Uterus (tissue), 4 donors: Measurements from ENCODE around the gene EML1. TPM values are rescaled to one million over a fixed set of nuclear protein-coding genes. Genes with fewer than 3 reads are reported as not detected.

Experiments
- DNase-seq, 2 donors: peaks; one replicate each; pipeline ENCODE4 v3.0.0-alpha.2; 2019 to 2020
- H3K27ac ChIP-seq, 2 donors: fragments of 200-600 bp; sonication (generic); 1 replicate in 1 of 2; 2 replicates in 1 of 2; pipeline ENCODE4 v1.5.1; 2016 to 2018
- H3K27me3 ChIP-seq, 2 donors: fragments of 200-600 bp; sonication (generic); one replicate each; pipeline ENCODE4 v1.5.1; 2018 to 2019; ENCODE audit warnings: control low read depth in 1 of 2
- H3K36me3 ChIP-seq, 2 donors: fragments of 200-600 bp; sonication (generic); one replicate each; pipeline ENCODE4 v1.5.1; 2019; ENCODE audit warnings: control low read depth in 1 of 2
- H3K4me1 ChIP-seq, 2 donors: fragments of 200-600 bp; sonication (generic); one replicate each; pipeline ENCODE4 v1.5.1; 2018 to 2019; ENCODE audit warnings: control low read depth in 1 of 2
- H3K4me3 ChIP-seq, 2 donors: fragments of 200-600 bp; sonication (generic); 1 replicate in 1 of 2; 2 replicates in 1 of 2; pipeline ENCODE4 v1.5.1; 2018 to 2019; ENCODE audit warnings: mild to moderate bottlenecking in 1 of 2
- H3K9me3 ChIP-seq, 2 donors: fragments of 200-600 bp; sonication (generic); one replicate each; pipeline ENCODE4 v1.5.1; 2019; ENCODE audit warnings: control low read depth in 1 of 2
- CTCF ChIP-seq, 4 experiments: fragments of 200-600 bp in 2 of 4; fragments of 450-650 bp in 2 of 4; sonication (generic) in 2 of 4; IDR thresholded peaks; one replicate each; pipeline ENCODE4 v1.5.1; 2016 to 2019; ENCODE audit warnings: antibody characterized with exemption in 4 of 4, mild to moderate bottlenecking in 2 of 4, moderate library complexity in 1 of 4
- POLR2A ChIP-seq, 2 donors: fragments of 450-650 bp; IDR thresholded peaks; one replicate each; pipeline ENCODE4 v1.6.1; 2016; ENCODE audit warnings: antibody characterized with exemption in 2 of 2, mild to moderate bottlenecking in 1 of 2, moderate library complexity in 1 of 2
- intact Hi-C: fragments of 100-400 bp; cut with DNase I; formaldehyde crosslinking; loops from one replicate; pipeline ENCODE4 v1.15.1; 2023; ENCODE audit warnings: low total_unique reads
- total RNA-seq, 4 donors: library from RNA; depleted of rRNA in 3 of 4; stranded (reverse); fragments of >200 nt in 3 of 4; gene quantifications; one replicate each; pipeline versions ENCODE4 v1.1.0 to v1.2.4, GENCODE V29; 2014 to 2023
- donor health status: DM: yes; HTN: yes; CAD: no.

The EML1 gene
- total RNA-seq, 4 donors from 2014 or later, result 51.4 to 184 (median 84.4) TPM

- H3K27me3 ChIP-seq, result no peaks in the 10 kb centered on the region
- no peak for DNase-seq
- intact Hi-C loops, result no loop called here
- no peak overlapping the region for H3K4me3 ChIP-seq
- peaks cover 6 to 9% of the 10 kb centered on the region in 2 donors for H3K4me1 ChIP-seq
- no peak overlapping the region for H3K27ac ChIP-seq
- H3K36me3 ChIP-seq, result no peaks in the 10 kb centered on the region
- H3K9me3 ChIP-seq, result no peaks in the 10 kb centered on the region
- TF ChIP-seq CTCF (IDR thresholded peaks at IDR 0.05) (no peak), POLR2A (IDR thresholded peaks at IDR 0.05) (no peak)
Measured at GRCh38 chr14:99812892-99813291, 19.7 kb downstream of the EML1 start.

GRCh38 chr14:99815696-99816095 is 22.5 kb downstream of the EML1 start:
- no peak overlapping the region for H3K27ac ChIP-seq
- H3K4me1 ChIP-seq, result no peaks in the 10 kb centered on the region
- no peak for DNase-seq
- TF ChIP-seq CTCF (IDR thresholded peaks at IDR 0.05) (no peak), POLR2A (IDR thresholded peaks at IDR 0.05) (no peak)
- no peaks in the 10 kb centered on the region for H3K27me3 ChIP-seq
- H3K36me3 ChIP-seq, result no peaks in the 10 kb centered on the region
- intact Hi-C loops, result no loop called here
- no peaks in the 10 kb centered on the region for H3K9me3 ChIP-seq
- H3K4me3 ChIP-seq, result no peak overlapping the region

DNA sequence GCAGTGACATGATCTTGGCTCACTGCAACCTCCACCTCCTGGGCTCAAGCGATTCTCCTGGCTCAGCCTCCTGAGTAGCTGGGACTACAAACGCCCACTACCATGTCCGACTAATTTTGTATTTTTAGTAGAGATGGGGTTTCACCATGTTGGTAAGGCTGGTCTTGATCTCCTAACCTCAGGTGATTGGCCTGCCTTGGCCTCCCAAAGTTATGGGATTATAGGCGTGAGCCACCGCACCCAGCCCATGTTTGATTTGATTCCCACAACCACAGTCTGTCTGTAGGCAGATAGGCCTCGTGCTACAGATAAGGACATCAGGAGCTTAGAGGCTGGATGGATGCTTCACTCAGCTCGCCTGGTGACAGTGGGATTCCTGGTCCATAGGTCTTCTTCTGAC is 23.0 kb downstream of the EML1 start:
- Histone ChIP-seq H3K4me1 (no peaks in the 10 kb centered on the region), H3K27ac (no peak overlapping the region)

GRCh38 chr14:99816642-99817041 is 23.4 kb downstream of the EML1 start:
- Histone ChIP-seq H3K4me1 (no peaks in the 10 kb centered on the region), H3K9me3 (no peaks in the 10 kb centered on the region), H3K4me3 (no peak overlapping the region), H3K36me3 (no peaks in the 10 kb centered on the region), H3K27ac (no peak overlapping the region), H3K27me3 (no peaks in the 10 kb centered on the region)
- intact Hi-C loops, result no loop called here
- DNase-seq, result no peak
- TF ChIP-seq CTCF (IDR thresholded peaks at IDR 0.05) (no peak), POLR2A (IDR thresholded peaks at IDR 0.05) (no peak)

More for the DNA sequence above, 23.0 kb downstream of the EML1 start:
- DNase-seq, result no peak
- Histone ChIP-seq H3K4me3 (no peak overlapping the region), H3K9me3 (no peaks in the 10 kb centered on the region), H3K36me3 (no peaks in the 10 kb centered on the region), H3K27me3 (no peaks in the 10 kb centered on the region)
- TF ChIP-seq CTCF (IDR thresholded peaks at IDR 0.05) (no peak), POLR2A (IDR thresholded peaks at IDR 0.05) (no peak)
- intact Hi-C loops, result no loop called here

- intact Hi-C loops, result no loop called here
- Histone ChIP-seq H3K36me3 (no peaks in the 10 kb centered on the region), H3K27ac (no peak overlapping the region), H3K27me3 (no peaks in the 10 kb centered on the region), H3K9me3 (no peaks in the 10 kb centered on the region), H3K4me3 (no peak overlapping the region), H3K4me1 (no peaks in the 10 kb centered on the region)
- TF ChIP-seq POLR2A (IDR thresholded peaks at IDR 0.05) (no peak), CTCF (IDR thresholded peaks at IDR 0.05) (no peak)
- no peak for DNase-seq
Measured at GRCh38 chr14:99817331-99817730, 24.1 kb downstream of the EML1 start.
